Activated naive CD4-positive, alpha-beta T cell (primary cell): Measurements from ENCODE around the gene DST.

Experiments used
- DNase-seq, 4 experiments: peaks; one replicate each; lab custom pipeline; 2025; lab: John Stamatoyannopoulos, UW

The DST gene

GRCh38 chr6:56536536-56536935 is 106.2 kb downstream of the DST start:
- no peak for DNase-seq

- DNase-seq = no peak
Measured at GRCh38 chr6:56535626-56536025, 107.1 kb downstream of the DST start.

GRCh38 chr6:56534680-56535419 is 107.8 kb downstream of the DST start:
- DNase-seq = no peak

GRCh38 chr6:56532766-56533551 is 109.7 kb downstream of the DST start:
- DNase-seq = no peak

- DNase-seq = no peak
Measured at GRCh38 chr6:56531839-56532595, 110.7 kb downstream of the DST start.

GRCh38 chr6:56529594-56530191 is 113.0 kb downstream of the DST start:
- DNase-seq = no peak

- DNase-seq = no peak
Measured at GRCh38 chr6:56528412-56528841, 114.3 kb downstream of the DST start.

- DNase-seq = no peak
Measured at GRCh38 chr6:56527934-56528333, 114.8 kb downstream of the DST start.

- no peak for DNase-seq
Measured at GRCh38 chr6:56526860-56527544, 115.7 kb downstream of the DST start.

- no peak for DNase-seq
Measured at GRCh38 chr6:56525974-56526789, 116.5 kb downstream of the DST start.

- DNase-seq = no peak
Measured at GRCh38 chr6:56524891-56525703, 117.6 kb downstream of the DST start.

GRCh38 chr6:56522495-56523270 is 120.0 kb downstream of the DST start:
- no peak for DNase-seq

- DNase-seq = no peak
Measured at GRCh38 chr6:56521976-56522375, 120.7 kb downstream of the DST start.

- no peak for DNase-seq
Measured at GRCh38 chr6:56521454-56521853, 121.2 kb downstream of the DST start.

- DNase-seq = no peak
Measured at GRCh38 chr6:56520218-56520617, 122.5 kb downstream of the DST start.

GRCh38 chr6:56518995-56519767 is 123.5 kb downstream of the DST start:
- DNase-seq = no peak

GRCh38 chr6:56517155-56517745 is 125.4 kb downstream of the DST start:
- no peak for DNase-seq

- no peak for DNase-seq
Measured at GRCh38 chr6:56516003-56516402, 126.7 kb downstream of the DST start.
